PC-3 (cell line): ENCODE data around the gene WBP2NL. TPM values are rescaled to one million over a fixed set of nuclear protein-coding genes. Genes with fewer than 3 reads are reported as not detected.

Source experiments
- ATAC-seq: fragments of 200-7000 bp; cut with Tn5 transposase; 2 replicates; pipeline ENCODE4 v1.9.1; 2020; ENCODE audit warnings: mild to moderate bottlenecking, moderate library complexity
- BruUV-seq: library from RNA; stranded (reverse); fragments of 400-500 nt; replicated peaks from 2 replicates; lab custom pipeline; 2021; lab: Mats Ljungman, UMichigan
- CTCF ChIA-PET: fragments of 300-600 bp; sonication (Branson Sonifier 250); formaldehyde crosslinking; loops from one replicate; lab custom pipeline; 2022; ENCODE audit warnings: antibody characterized with exemption; lab: Charles Lee
- POLR2A ChIA-PET: fragments of 300-600 bp; sonication (Branson Sonifier 250); formaldehyde crosslinking; loops from one replicate; lab custom pipeline; 2022; ENCODE audit warnings: antibody characterized with exemption; ENCODE audit not compliant: unreplicated experiment; lab: Charles Lee
- DNase-seq: peaks from one replicate; pipeline ENCODE4 v3.0.0-alpha.2; 2015
- H2AFZ ChIP-seq: fragments of 300-600 bp; sonication (generic); 2 replicates; pipeline ENCODE4 v1.6.0; 2016; ENCODE audit warnings: antibody characterized with exemption, low read length
- H3F3A ChIP-seq: fragments of 300-600 bp; sonication (generic); one replicate; pipeline ENCODE4 v1.6.0; 2017; ENCODE audit warnings: antibody characterized with exemption, low read length, control low read depth, mild to moderate bottlenecking; ENCODE audit not compliant: unreplicated experiment
- H3K27ac ChIP-seq: fragments of 300-600 bp; sonication (generic); 2 replicates; pipeline ENCODE4 v1.5.1; 2016; ENCODE audit warnings: mild to moderate bottlenecking, low read length
- H3K27me3 ChIP-seq: fragments of 300-600 bp; sonication (generic); 2 replicates; pipeline ENCODE4 v1.6.1; 2016; ENCODE audit warnings: low read length, mixed read lengths
- H3K36me3 ChIP-seq: fragments of 300-600 bp; sonication (generic); 2 replicates; pipeline ENCODE4 v1.6.1; 2016; ENCODE audit warnings: low read depth, mixed run types, low read length, mixed read lengths
- H3K4me1 ChIP-seq: fragments of 300-600 bp; sonication (generic); 2 replicates; pipeline ENCODE4 v1.5.1; 2016; ENCODE audit warnings: low read length; ENCODE audit not compliant: insufficient read depth
- H3K4me2 ChIP-seq: fragments of 300-600 bp; sonication (generic); 2 replicates; pipeline ENCODE4 v1.6.0; 2016; ENCODE audit warnings: low read length
- H3K4me3 ChIP-seq: fragments of 300-600 bp; sonication (generic); 2 replicates; pipeline ENCODE4 v1.5.1; 2016; ENCODE audit warnings: mild to moderate bottlenecking, low read length, mixed read lengths
- H3K79me2 ChIP-seq: fragments of 300-600 bp; sonication (generic); 2 replicates; pipeline ENCODE4 v1.6.1; 2017; ENCODE audit warnings: low read length, mixed read lengths
- H3K9ac ChIP-seq: fragments of 300-600 bp; sonication (generic); 2 replicates; pipeline ENCODE4 v1.6.0; 2016; ENCODE audit warnings: mild to moderate bottlenecking, low read length
- H3K9me2 ChIP-seq: fragments of 300-600 bp; sonication (generic); replicated peaks from 2 replicates; pipeline ENCODE4 v1.6.1; 2016; ENCODE audit warnings: mixed run types, low read length, mixed read lengths
- H3K9me3 ChIP-seq: fragments of 300-600 bp; sonication (generic); 2 replicates; pipeline ENCODE4 v1.6.1; 2016; ENCODE audit warnings: low read length, mixed read lengths
- H4K20me1 ChIP-seq: fragments of 300-600 bp; sonication (generic); 2 replicates; pipeline ENCODE4 v1.6.1; 2016; ENCODE audit warnings: low read length, mixed read lengths
- EZH2 ChIP-seq: fragments of 300-600 bp; sonication (generic); IDR thresholded peaks from one replicate; pipeline ENCODE4 v1.6.1; 2017; ENCODE audit warnings: antibody characterized with exemption, mild to moderate bottlenecking, low read length; ENCODE audit not compliant: unreplicated experiment
- EZH2phosphoT487 ChIP-seq: fragments of 300-600 bp; sonication (generic); IDR thresholded peaks from 2 replicates; pipeline ENCODE4 v1.6.1; 2018; ENCODE audit warnings: mild to moderate bottlenecking, antibody characterized with exemption, low read length, borderline replicate concordance
- intact Hi-C: fragments of 100-400 bp; cut with micrococcal nuclease; formaldehyde crosslinking; loops from 2 replicates; pipeline ENCODE4 v1.9.0; 2023
- total RNA-seq: library from RNA; depleted of rRNA; stranded (reverse); fragments of >200 nt; gene quantifications from 2 replicates; pipeline ENCODE4 v1.2.3, GENCODE V29; 2014
- TF ChIP-seq, protein P1 (sequence below): fragments of 300-600 bp; sonication (generic); conservative IDR thresholded peaks from 2 replicates; pipeline ENCODE4 v1.5.1; 2017; ENCODE audit warnings: antibody characterized with exemption, low read depth, mild to moderate bottlenecking, low read length

The WBP2NL gene
- total RNA-seq, 1 experiment from 2014 or later = 0.33 TPM

DNA sequence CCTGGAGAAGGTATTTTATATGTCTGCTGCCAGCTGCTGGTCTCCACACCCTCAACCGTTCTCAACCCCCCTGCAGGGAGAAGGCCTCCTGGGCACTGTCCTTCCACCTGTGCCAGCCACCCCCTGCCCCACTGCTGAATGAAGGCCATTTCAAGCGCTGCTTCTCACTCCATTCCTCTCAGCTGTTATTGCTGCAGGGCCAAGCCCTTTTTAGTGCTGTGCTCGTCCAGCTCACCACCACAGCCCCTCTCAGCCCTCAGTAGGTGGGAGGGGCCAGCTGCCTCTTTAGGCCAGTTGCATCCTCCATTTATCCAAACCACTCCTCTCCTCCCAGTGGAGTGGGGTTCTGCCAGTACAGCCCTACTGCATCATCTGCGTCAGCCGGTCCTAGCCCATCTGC, 1.8 kb upstream of the WBP2NL start:
- TF ChIP-seq, protein P1, sequence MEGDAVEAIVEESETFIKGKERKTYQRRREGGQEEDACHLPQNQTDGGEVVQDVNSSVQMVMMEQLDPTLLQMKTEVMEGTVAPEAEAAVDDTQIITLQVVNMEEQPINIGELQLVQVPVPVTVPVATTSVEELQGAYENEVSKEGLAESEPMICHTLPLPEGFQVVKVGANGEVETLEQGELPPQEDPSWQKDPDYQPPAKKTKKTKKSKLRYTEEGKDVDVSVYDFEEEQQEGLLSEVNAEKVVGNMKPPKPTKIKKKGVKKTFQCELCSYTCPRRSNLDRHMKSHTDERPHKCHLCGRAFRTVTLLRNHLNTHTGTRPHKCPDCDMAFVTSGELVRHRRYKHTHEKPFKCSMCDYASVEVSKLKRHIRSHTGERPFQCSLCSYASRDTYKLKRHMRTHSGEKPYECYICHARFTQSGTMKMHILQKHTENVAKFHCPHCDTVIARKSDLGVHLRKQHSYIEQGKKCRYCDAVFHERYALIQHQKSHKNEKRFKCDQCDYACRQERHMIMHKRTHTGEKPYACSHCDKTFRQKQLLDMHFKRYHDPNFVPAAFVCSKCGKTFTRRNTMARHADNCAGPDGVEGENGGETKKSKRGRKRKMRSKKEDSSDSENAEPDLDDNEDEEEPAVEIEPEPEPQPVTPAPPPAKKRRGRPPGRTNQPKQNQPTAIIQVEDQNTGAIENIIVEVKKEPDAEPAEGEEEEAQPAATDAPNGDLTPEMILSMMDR = no peak
- TF ChIP-seq EZH2phosphoT487 (no peak), EZH2 (no peak)
- Histone ChIP-seq H3K9ac (no peak overlapping the region), H3K4me3 (no peak overlapping the region), H3K27me3 (no peaks in the 10 kb centered on the region), H4K20me1 (no peaks in the 10 kb centered on the region), H3K4me2 (no peak overlapping the region), H3K4me1 (no peaks in the 10 kb centered on the region), H3K27ac (no peak overlapping the region), H3K36me3 (no peaks in the 10 kb centered on the region), H3K9me3 (no peaks in the 10 kb centered on the region), H3K9me2 (no peaks in the 10 kb centered on the region), H3K79me2 (no peaks in the 10 kb centered on the region), H2AFZ (no peak overlapping the region), H3F3A (no peaks in the 10 kb centered on the region)
- no TSS peak for BruUV-seq
- ATAC-seq = no peak
- ChIA-PET POLR2A (no interaction called here), CTCF (interaction anchor here (0.5 kb wide), 1 partner anchor 26 kb away, joined by 7 read pairs; no protein-coding TSS in a partner anchor)
- intact Hi-C loops = no loop called here
- no peak for DNase-seq

DNA sequence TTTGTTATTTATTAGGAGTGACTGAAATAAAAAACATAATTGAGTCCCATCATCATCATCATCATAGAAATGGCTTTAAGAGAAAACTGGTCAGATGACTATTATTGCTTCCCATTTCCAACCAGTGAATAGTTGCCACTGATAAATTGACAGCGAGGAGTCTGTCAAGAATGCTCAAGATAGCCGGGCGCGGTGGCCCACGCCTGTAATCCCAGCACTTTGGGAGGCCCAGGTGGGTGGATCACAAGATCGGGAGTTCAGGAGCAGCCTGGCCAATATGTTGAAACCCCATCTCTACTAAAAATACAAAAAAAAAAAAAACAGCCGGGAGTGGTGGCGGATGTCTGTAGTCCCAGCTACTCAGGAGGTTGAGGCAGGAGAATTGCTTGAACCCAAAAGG, 1.9 kb downstream of the WBP2NL start:
- no peaks in the 10 kb centered on the region for H3F3A ChIP-seq
- H3K27me3 ChIP-seq = no peaks in the 10 kb centered on the region
- H3K79me2 ChIP-seq = no peaks in the 10 kb centered on the region
- H3K4me3 ChIP-seq = no peak overlapping the region
- DNase-seq (no peak), ATAC-seq (no peak)
- H4K20me1 ChIP-seq = no peaks in the 10 kb centered on the region
- intact Hi-C loops = no loop called here
- no peaks in the 10 kb centered on the region for H3K9me3 ChIP-seq
- ChIA-PET POLR2A (no interaction called here), CTCF (no interaction called here)
- BruUV-seq = no TSS peak
- no peak overlapping the region for H2AFZ ChIP-seq
- no peaks in the 10 kb centered on the region for H3K9me2 ChIP-seq
- no peak overlapping the region for H3K4me2 ChIP-seq
- H3K9ac ChIP-seq = no peak overlapping the region
- no peak overlapping the region for H3K27ac ChIP-seq
- H3K4me1 ChIP-seq = no peaks in the 10 kb centered on the region
- TF ChIP-seq EZH2phosphoT487 (no peak), EZH2 (no peak)
- TF ChIP-seq, protein P1 = no peak
- H3K36me3 ChIP-seq = no peaks in the 10 kb centered on the region

DNA sequence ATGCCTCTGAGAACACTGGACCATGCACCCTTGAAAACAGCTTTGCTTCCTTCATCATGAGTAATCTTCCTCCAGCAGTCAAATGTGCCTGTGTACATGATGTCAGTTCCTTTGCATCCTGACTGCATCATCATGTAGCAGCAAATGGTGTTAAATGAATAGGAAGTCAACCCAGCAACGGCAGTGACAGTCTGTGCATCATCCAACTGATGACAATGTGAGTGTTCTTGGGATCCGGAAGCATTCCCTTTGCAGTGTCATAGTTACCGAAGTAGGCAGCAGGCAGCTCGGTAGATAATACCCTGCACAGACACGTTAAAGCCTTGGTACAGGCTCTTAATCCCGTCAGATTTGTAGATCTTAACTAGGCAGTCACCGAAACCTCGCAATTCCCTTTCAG, 2.5 kb downstream of the WBP2NL start:
- H3K9me3 ChIP-seq = no peaks in the 10 kb centered on the region
- no peaks in the 10 kb centered on the region for H3K79me2 ChIP-seq
- no peak overlapping the region for H2AFZ ChIP-seq
- intact Hi-C loops = no loop called here
- H3K9me2 ChIP-seq = no peaks in the 10 kb centered on the region
- ATAC-seq = no peak
- POLR2A ChIA-PET = no interaction called here
- H3F3A ChIP-seq = no peaks in the 10 kb centered on the region
- TF ChIP-seq, protein P1 = no peak
- TF ChIP-seq EZH2 (no peak), EZH2phosphoT487 (no peak)
- H3K27ac ChIP-seq = no peak overlapping the region
- CTCF ChIA-PET = no interaction called here
- H3K27me3 ChIP-seq = no peaks in the 10 kb centered on the region
- no peak overlapping the region for H3K9ac ChIP-seq
- BruUV-seq = no TSS peak
- H3K36me3 ChIP-seq = no peaks in the 10 kb centered on the region
- no peak for DNase-seq
- no peaks in the 10 kb centered on the region for H4K20me1 ChIP-seq
- H3K4me3 ChIP-seq = no peak overlapping the region
- H3K4me1 ChIP-seq = no peaks in the 10 kb centered on the region
- H3K4me2 ChIP-seq = no peak overlapping the region
